Esophagus squamous epithelium (tissue), 5 donors: ENCODE data around the gene CTSW. TPM values are rescaled to one million over a fixed set of nuclear protein-coding genes. Genes with fewer than 3 reads are reported as not detected.
A peak's percentile ranks its signal among the peaks of the same experiment; 100 is the strongest.

Experiments
- DNase-seq: peaks from one replicate; lab custom pipeline; 2025; lab: John Stamatoyannopoulos, UW
- H3K27ac ChIP-seq, 4 donors: fragments of 200-600 bp; sonication (generic); one replicate each; pipeline ENCODE4 v1.5.1; 2016 to 2019; ENCODE audit warnings: mild to moderate bottlenecking in 1 of 4
- H3K27me3 ChIP-seq, 4 donors: fragments of 200-600 bp; sonication (generic); 1 replicate in 3 of 4; 2 replicates in 1 of 4; pipeline versions ENCODE4 v1.5.1 to v1.6.0; 2017 to 2021; ENCODE audit warnings: antibody characterized with exemption in 1 of 4
- H3K36me3 ChIP-seq, 3 donors: fragments of 200-600 bp; sonication (generic); one replicate each; pipeline ENCODE4 v1.5.1; 2016 to 2019
- H3K4me1 ChIP-seq, 3 donors: fragments of 200-600 bp; sonication (generic); one replicate each; pipeline ENCODE4 v1.5.1; 2017 to 2019
- H3K4me3 ChIP-seq, 4 donors: fragments of 200-600 bp; sonication (generic); 1 replicate in 3 of 4; 2 replicates in 1 of 4; pipeline ENCODE4 v1.5.1; 2016 to 2019; ENCODE audit warnings: mild to moderate bottlenecking in 2 of 4, moderate library complexity in 1 of 4
- H3K9me3 ChIP-seq, 3 donors: fragments of 200-600 bp; sonication (generic); one replicate each; pipeline ENCODE4 v1.5.1; 2016 to 2019
- CTCF ChIP-seq, 6 experiments: fragments of 450-650 bp in 4 of 6; fragments of 200-600 bp in 2 of 6; sonication (generic) in 2 of 6; IDR thresholded peaks; one replicate each; pipeline ENCODE4 v1.5.1; 2016 to 2019; ENCODE audit warnings: antibody characterized with exemption in 6 of 6, mild to moderate bottlenecking in 4 of 6, moderate library complexity in 4 of 6
- POLR2A ChIP-seq, 4 donors: fragments of 450-650 bp; IDR thresholded peaks; one replicate each; pipeline ENCODE4 v1.6.1; 2017; ENCODE audit warnings: antibody characterized with exemption in 4 of 4, mild to moderate bottlenecking in 4 of 4, moderate library complexity in 3 of 4
- WGBS, 2 donors: methylation state at CpG; one replicate each; pipeline ENCODE4 v1.1.5; 2018; 5-methylcytosine and 5-hydroxymethylcytosine counted together
- intact Hi-C: fragments of 100-400 bp; cut with DNase I; formaldehyde crosslinking; loops from one replicate; pipeline ENCODE4 v1.15.0; 2022
- total RNA-seq, 4 donors: library from RNA; depleted of rRNA; stranded (reverse); fragments of >200 nt; gene quantifications; one replicate each; pipeline ENCODE4 v1.1.0, GENCODE V29; 2016
- donor health status: DM: yes; HTN: yes; CAD: no.

CTSW gene
- total RNA-seq, 4 donors from 2014 or later = 0.21 to 3.6 (median 1.8) TPM

GRCh38 chr11:65912845-65913244, 33.2 kb downstream of the CTSW start:
- Histone ChIP-seq H3K27ac (peak overlapping the region; percentile 40 to 81 (median 70)), H3K4me3 (no peak overlapping the region), H3K36me3 (peaks cover 0 to 9% (median 0%) of the 10 kb centered on the region in 3 donors), H3K4me1 (peaks cover 46 to 69% (median 53%) of the 10 kb centered on the region in 3 donors), H3K9me3 (no peaks in the 10 kb centered on the region), H3K27me3 (no peaks in the 10 kb centered on the region)
- intact Hi-C loops = no loop called here
- no peak for DNase-seq
- TF ChIP-seq CTCF (IDR thresholded peaks at IDR 0.05) = no peak
- no peak for TF ChIP-seq POLR2A (IDR thresholded peaks at IDR 0.05)
- WGBS, 2 donors = 40 to 53% methylated on average over 1 to 3 of the region's 4 CpGs

GRCh38 chr11:65915101-65915820, 35.6 kb downstream of the CTSW start:
- H3K4me3 ChIP-seq = peak overlapping the region in 2 of 4 donors; percentile 1 to 6
- H3K4me1 ChIP-seq = peaks cover 54 to 82% (median 61%) of the 10 kb centered on the region in 3 donors
- peaks cover 0 to 9% (median 0%) of the 10 kb centered on the region in 3 donors for H3K36me3 ChIP-seq
- intact Hi-C loops = no loop called here
- no peaks in the 10 kb centered on the region for H3K27me3 ChIP-seq
- H3K9me3 ChIP-seq = no peaks in the 10 kb centered on the region
- peak overlapping the region; percentile 94 to 99 (median 98) for H3K27ac ChIP-seq
- DNase-seq = no peak
- TF ChIP-seq CTCF (IDR thresholded peaks at IDR 0.05) (no peak), POLR2A (IDR thresholded peaks at IDR 0.05) (no peak)
- 42 to 43% methylated on average over 7 to 8 of the region's 10 CpGs for WGBS, 2 donors

GRCh38 chr11:65915821-65916251, 36.2 kb downstream of the CTSW start:
- H3K9me3 ChIP-seq = no peaks in the 10 kb centered on the region
- no peaks in the 10 kb centered on the region for H3K27me3 ChIP-seq
- WGBS, 2 donors = 10 to 40% methylated on average over 4 to 5 of the region's 13 CpGs
- DNase-seq = no peak
- H3K36me3 ChIP-seq = peaks cover 0 to 10% (median 0%) of the 10 kb centered on the region in 3 donors
- H3K4me1 ChIP-seq = peaks cover 60 to 86% (median 67%) of the 10 kb centered on the region in 3 donors
- TF ChIP-seq POLR2A (IDR thresholded peaks at IDR 0.05) = peak in 1 of 4 donors; percentile 24
- TF ChIP-seq CTCF (IDR thresholded peaks at IDR 0.05) = no peak
- peak overlapping the region in 3 of 4 donors; percentile 1 to 6 (median 5) for H3K4me3 ChIP-seq
- peak overlapping the region; percentile 94 to 99 (median 98) for H3K27ac ChIP-seq
- intact Hi-C loops = no loop called here

GRCh38 chr11:65916391-65916790, 36.8 kb downstream of the CTSW start:
- Histone ChIP-seq H3K4me1 (peaks cover 65 to 86% (median 70%) of the 10 kb centered on the region in 3 donors), H3K9me3 (no peaks in the 10 kb centered on the region), H3K4me3 (peak overlapping the region in 2 of 4 donors; percentile 1 to 98), H3K27me3 (no peaks in the 10 kb centered on the region), H3K27ac (peak overlapping the region; percentile 94 to 99 (median 98)), H3K36me3 (peaks cover 0 to 16% (median 0%) of the 10 kb centered on the region in 3 donors)
- WGBS, 2 donors = 48 to 80% methylated on average over 3 of the region's 7 CpGs
- no peak for TF ChIP-seq POLR2A (IDR thresholded peaks at IDR 0.05)
- TF ChIP-seq CTCF (IDR thresholded peaks at IDR 0.05) = no peak
- DNase-seq = no peak
- intact Hi-C loops = no loop called here

GRCh38 chr11:65917077-65917433, 37.4 kb downstream of the CTSW start:
- H3K27me3 ChIP-seq = no peaks in the 10 kb centered on the region
- TF ChIP-seq CTCF (IDR thresholded peaks at IDR 0.05) (no peak), POLR2A (IDR thresholded peaks at IDR 0.05) (no peak)
- H3K9me3 ChIP-seq = no peaks in the 10 kb centered on the region
- DNase-seq = no peak
- H3K4me3 ChIP-seq = peak overlapping the region in 2 of 4 donors; percentile 89 to 98
- peaks cover 63 to 85% (median 63%) of the 10 kb centered on the region in 3 donors for H3K4me1 ChIP-seq
- intact Hi-C loops = no loop called here
- H3K36me3 ChIP-seq = peaks cover 0 to 22% (median 0%) of the 10 kb centered on the region in 3 donors
- 83% methylated on average over 2 of the region's 3 CpGs; no CpG with 5 or more reads in 1 of the 2 donors for WGBS, 2 donors
- H3K27ac ChIP-seq = peak overlapping the region; percentile 94 to 99 (median 98)
